ENCODE measurements around the gene TMEM222.

Gene TMEM222

DNA sequence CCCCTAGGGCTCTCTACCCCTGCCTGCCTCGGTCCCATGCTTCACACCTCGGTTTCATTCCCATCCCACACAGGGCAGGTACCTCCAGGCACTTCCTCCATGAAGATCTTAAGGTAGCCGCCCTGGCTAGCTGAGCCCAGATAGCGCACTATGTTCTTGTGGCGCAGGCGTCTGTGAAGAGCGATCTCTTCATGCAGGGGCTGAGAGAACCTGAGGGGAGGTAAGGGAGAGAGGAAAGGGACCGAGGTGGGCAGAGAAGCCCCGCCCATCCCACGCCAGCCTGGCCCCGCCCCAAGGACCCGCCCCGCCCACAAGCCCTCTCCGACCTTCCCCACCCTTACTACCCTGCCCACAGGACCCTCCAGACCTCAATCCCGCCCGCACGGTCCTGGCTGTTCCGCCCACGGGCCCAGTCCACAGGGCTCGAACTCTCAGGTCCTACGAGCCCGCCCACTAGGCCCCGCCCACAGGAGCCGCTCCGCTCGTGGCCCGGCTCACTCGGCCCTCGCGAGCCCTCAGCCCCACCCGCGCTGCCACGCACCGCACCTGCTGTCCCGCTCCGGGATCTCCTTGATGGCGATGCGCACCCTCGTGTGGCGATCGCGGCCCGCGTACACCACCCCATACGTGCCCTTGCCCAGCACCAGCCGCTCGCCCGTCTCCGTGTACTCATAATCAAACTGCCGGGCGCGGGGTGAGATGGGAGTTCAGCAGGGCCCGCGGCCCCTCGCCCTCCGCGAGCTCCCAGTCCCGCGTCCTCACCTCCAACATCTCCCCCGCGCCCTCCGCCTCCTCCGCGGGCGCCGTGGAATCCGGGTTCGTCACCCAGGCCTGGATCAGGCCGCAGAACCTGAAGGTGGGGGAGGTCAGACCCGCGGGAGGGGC, 38.4 kb downstream of the TMEM222 start:
- DNase-seq, result no peak
- TF ChIP-seq, protein P1, sequence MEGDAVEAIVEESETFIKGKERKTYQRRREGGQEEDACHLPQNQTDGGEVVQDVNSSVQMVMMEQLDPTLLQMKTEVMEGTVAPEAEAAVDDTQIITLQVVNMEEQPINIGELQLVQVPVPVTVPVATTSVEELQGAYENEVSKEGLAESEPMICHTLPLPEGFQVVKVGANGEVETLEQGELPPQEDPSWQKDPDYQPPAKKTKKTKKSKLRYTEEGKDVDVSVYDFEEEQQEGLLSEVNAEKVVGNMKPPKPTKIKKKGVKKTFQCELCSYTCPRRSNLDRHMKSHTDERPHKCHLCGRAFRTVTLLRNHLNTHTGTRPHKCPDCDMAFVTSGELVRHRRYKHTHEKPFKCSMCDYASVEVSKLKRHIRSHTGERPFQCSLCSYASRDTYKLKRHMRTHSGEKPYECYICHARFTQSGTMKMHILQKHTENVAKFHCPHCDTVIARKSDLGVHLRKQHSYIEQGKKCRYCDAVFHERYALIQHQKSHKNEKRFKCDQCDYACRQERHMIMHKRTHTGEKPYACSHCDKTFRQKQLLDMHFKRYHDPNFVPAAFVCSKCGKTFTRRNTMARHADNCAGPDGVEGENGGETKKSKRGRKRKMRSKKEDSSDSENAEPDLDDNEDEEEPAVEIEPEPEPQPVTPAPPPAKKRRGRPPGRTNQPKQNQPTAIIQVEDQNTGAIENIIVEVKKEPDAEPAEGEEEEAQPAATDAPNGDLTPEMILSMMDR (IDR thresholded peaks at IDR 0.05; ENCODE audit: low read depth, low read length, missing control alignments), result no peak
- no peaks in the 10 kb centered on the region for H3K27me3 ChIP-seq (replicated peaks)
- H3K4me3 ChIP-seq (ENCODE audit: low read depth, low read length), result peak overlapping the region; percentile 15
- in situ Hi-C loops (cut with HindIII; ENCODE audit: low pct_ligation_motif_present, low sequenced_read_pairs), result no loop called here
- H3K27ac ChIP-seq, result no peak overlapping the region
- peaks cover 23% of the 10 kb centered on the region for H3K36me3 ChIP-seq (replicated peaks)

DNA sequence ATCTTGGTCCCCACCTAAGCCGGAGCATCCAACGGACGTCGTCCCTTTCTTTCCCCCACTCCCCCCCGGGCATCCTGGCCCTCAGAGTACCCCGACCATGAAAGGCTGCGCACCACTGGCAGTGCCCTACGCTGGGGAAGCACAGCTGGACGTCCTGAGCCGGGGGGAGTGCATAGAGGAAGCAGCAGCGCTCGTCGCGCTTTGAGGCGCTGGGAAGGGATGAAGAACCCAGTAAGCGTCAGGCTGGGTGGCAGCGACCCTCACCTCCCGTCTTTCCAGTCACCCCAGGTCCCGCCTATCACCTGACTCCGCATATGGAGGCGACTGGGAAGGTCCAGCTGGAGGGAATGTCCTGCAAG, 39.1 kb downstream of the TMEM222 start:
- Histone ChIP-seq H3K4me3 (ENCODE audit: low read depth, low read length) (no peak overlapping the region), H3K27ac (no peak overlapping the region), H3K27me3 (replicated peaks) (no peaks in the 10 kb centered on the region), H3K36me3 (replicated peaks) (peaks cover 20% of the 10 kb centered on the region)
- no peak for DNase-seq
- in situ Hi-C loops (cut with HindIII; ENCODE audit: low pct_ligation_motif_present, low sequenced_read_pairs), result no loop called here
- TF ChIP-seq, protein P1 (IDR thresholded peaks at IDR 0.05; ENCODE audit: low read depth, low read length, missing control alignments), result no peak

DNA sequence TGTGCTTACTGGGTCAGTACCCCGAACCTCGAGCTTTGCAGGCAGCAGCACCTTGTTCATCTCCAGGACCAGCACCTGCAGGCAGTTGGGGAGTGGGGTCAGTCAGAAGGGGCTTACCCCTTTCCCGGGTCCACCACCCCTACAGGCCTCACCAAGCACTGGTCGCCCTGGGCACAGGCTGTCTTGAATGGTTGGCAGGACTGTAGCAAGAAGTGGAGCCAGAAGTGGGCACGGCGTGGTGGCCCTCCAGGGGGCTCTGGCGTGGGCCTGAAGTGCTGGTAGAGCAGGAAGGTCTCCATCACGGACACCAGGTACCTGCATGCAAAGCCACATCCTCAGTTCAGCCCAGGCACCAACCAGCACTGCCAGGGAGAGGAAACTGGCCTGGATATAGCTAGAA, 39.6 kb downstream of the TMEM222 start:
- no peak overlapping the region for H3K27ac ChIP-seq
- H3K4me3 ChIP-seq (ENCODE audit: low read depth, low read length), result no peak overlapping the region
- TF ChIP-seq, protein P1 (IDR thresholded peaks at IDR 0.05; ENCODE audit: low read depth, low read length, missing control alignments), result no peak
- peaks cover 20% of the 10 kb centered on the region for H3K36me3 ChIP-seq (replicated peaks)
- H3K27me3 ChIP-seq (replicated peaks), result no peaks in the 10 kb centered on the region
- in situ Hi-C loops (cut with HindIII; ENCODE audit: low pct_ligation_motif_present, low sequenced_read_pairs), result no loop called here
- no peak for DNase-seq

DNA sequence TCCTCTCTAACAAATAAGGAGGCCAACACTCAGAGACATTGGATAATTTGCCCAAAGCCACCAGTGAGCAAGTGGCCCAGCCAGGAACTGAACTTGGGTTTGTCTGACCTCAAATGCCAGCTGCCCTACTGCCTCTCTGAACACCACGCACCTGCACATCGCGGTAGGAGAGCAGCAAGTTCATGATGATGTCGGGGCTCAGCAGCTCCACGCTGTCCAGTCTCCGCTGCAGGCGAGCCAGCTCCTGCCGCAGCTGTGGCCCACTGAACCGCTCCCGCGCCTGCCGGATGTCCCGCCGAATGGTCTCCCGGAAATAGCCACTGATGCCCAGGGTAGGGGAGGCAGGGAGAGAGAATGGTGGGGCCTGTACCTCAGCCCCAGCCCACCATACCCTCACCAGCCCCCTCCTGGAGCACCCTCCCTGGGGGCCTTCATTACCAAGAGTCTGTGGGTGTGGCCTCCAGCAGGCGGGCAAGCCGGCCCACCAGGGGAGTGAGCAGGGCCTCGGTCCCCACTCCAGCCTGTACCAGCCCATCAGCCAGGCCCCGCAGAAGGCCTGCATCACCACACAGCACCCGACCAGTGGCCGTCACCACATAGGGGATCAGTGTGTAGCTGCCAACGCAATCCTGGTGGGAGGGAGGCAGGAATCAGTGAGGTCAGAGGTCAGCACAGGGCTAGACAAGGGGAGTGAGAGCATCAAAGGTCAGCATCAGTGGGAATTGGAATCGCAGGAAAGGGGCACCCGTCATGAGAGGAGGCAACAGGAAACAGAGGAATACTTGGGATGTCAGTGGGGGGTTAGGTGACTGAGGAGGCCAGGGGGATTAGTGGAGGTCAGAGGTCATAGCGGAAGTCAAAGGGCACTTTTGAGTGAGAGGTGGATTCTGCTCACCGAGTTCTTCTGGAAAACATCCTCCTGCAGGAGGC, 42.1 kb downstream of the TMEM222 start:
- in situ Hi-C loops (cut with HindIII; ENCODE audit: low pct_ligation_motif_present, low sequenced_read_pairs), result no loop called here
- Histone ChIP-seq H3K4me3 (ENCODE audit: low read depth, low read length) (no peak overlapping the region), H3K36me3 (replicated peaks) (peaks cover 3% of the 10 kb centered on the region), H3K27me3 (replicated peaks) (no peaks in the 10 kb centered on the region), H3K27ac (no peak overlapping the region)
- TF ChIP-seq, protein P1 (IDR thresholded peaks at IDR 0.05; ENCODE audit: low read depth, low read length, missing control alignments), result no peak
- DNase-seq, result no peak

DNA sequence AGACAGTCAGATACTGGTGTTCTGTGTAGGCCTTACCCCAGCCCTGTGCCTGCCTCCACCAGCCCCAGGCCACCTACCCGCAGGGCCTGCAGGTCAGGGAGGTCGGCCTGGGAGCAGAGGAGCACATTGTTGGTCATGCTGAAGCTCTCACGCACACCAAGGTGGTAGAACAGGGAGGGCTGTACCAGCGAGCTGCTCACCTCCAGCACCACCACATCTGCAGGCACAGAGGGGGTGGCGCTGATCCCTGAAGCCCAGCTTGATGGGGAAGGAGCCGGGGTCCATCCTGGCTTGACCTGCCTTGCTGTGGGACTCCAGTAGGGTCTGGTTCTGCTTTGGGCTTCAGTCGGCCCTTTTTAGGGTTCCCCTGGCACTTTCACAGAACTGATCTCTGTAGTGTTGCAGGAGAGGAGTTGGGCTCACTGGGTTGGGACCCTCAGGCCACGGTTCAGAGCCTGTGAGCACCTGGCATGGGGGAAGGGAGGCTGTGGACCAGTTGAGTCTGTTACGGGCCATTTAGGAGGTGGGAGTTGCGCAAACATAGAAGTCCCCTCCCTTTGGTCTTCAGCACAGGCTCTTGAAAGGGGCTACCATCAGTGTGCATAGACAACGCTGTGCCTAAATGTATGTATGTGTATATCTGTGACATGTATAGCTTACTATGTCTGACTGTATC, 42.9 kb downstream of the TMEM222 start:
- TF ChIP-seq, protein P1 (IDR thresholded peaks at IDR 0.05; ENCODE audit: low read depth, low read length, missing control alignments), result no peak

More for the DNA sequence above, 42.9 kb downstream of the TMEM222 start:
- in situ Hi-C loops (cut with HindIII; ENCODE audit: low pct_ligation_motif_present, low sequenced_read_pairs), result no loop called here
- Histone ChIP-seq H3K27ac (no peak overlapping the region), H3K4me3 (ENCODE audit: low read depth, low read length) (peak overlapping the region; percentile 35), H3K27me3 (replicated peaks) (no peaks in the 10 kb centered on the region), H3K36me3 (replicated peaks) (peaks cover 3% of the 10 kb centered on the region)
- no peak for DNase-seq
